Prostate gland (tissue), 2 donors: ENCODE measurements around the gene ADAD2. TPM values are rescaled to one million over a fixed set of nuclear protein-coding genes. Genes with fewer than 3 reads are reported as not detected.

Experiments
- DNase-seq: peaks from one replicate; pipeline ENCODE4 v3.0.0-alpha.2; 2019; ENCODE audit warnings: low spot score
- H3K27ac ChIP-seq, 2 donors: fragments of 200-600 bp; sonication (generic); 2 replicates each; pipeline ENCODE4 v1.5.1; 2017 to 2019
- H3K27me3 ChIP-seq: fragments of 200-600 bp; sonication (generic); replicated peaks from 2 replicates; pipeline ENCODE4 v1.5.1; 2019; ENCODE audit not compliant: insufficient read depth
- H3K36me3 ChIP-seq, 2 donors: fragments of 200-600 bp; sonication (generic); 1 replicate in 1 of 2; 2 replicates in 1 of 2; pipeline versions ENCODE4 v1.5.1 to v1.8.1; 2017 to 2019
- H3K4me1 ChIP-seq: fragments of 200-600 bp; sonication (generic); replicated peaks from 2 replicates; pipeline ENCODE4 v1.5.1; 2019
- H3K4me3 ChIP-seq, 2 donors: fragments of 200-600 bp; sonication (generic); 2 replicates each; pipeline ENCODE4 v1.5.1; 2017 to 2019
- H3K9me3 ChIP-seq: fragments of 200-600 bp; sonication (generic); 2 replicates; pipeline ENCODE4 v1.5.1; 2017
- CTCF ChIP-seq, 4 experiments: fragments of 200-600 bp in 2 of 4; fragments of 450-650 bp in 2 of 4; sonication (generic) in 2 of 4; IDR thresholded peaks; 1 replicate in 3 of 4; 2 replicates in 1 of 4; pipeline ENCODE4 v1.5.1; 2016 to 2019; ENCODE audit warnings: antibody characterized with exemption in 4 of 4, mild to moderate bottlenecking in 2 of 4, moderate library complexity in 2 of 4
- POLR2A ChIP-seq: fragments of 450-650 bp; IDR thresholded peaks from one replicate; pipeline ENCODE4 v1.6.1; 2016; ENCODE audit warnings: antibody characterized with exemption, mild to moderate bottlenecking
- POLR2AphosphoS5 ChIP-seq: sonication (generic); formaldehyde crosslinking; IDR thresholded peaks from one replicate; pipeline ENCODE4 v1.6.1; 2017; ENCODE audit warnings: antibody characterized with exemption
- WGBS: methylation state at CpG from one replicate; pipeline ENCODE4 v1.1.5; 2018; 5-methylcytosine and 5-hydroxymethylcytosine counted together
- intact Hi-C: fragments of 100-400 bp; cut with DNase I; formaldehyde crosslinking; loops from one replicate; pipeline ENCODE4 v1.14.2; 2022
- total RNA-seq, 2 donors: library from RNA; depleted of rRNA; stranded (reverse); fragments of >200 nt; gene quantifications; one replicate each; pipeline ENCODE4 v1.1.0, GENCODE V29; 2016

ADAD2 gene
- total RNA-seq, 2 donors from 2014 or later, result 0.91 to 47.7 TPM

DNA sequence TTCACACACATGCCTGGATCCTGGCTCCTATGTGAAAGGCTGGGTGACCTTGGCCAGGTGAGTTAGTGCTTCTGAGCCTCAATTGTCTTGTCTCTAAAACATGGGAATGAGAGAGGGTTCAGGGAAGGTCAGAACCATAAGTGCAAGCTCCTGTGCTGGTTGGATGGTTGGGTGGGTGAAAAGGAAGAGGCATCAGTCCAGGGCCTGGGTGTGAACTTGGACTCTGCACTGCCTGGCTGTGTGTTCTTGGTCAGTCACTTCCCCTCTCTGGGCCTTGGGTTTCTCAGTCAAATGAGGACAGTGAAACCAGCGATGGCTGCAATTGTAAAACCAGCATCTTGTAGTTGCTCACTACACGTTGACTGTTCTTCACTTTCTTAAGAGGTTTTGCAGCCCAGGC is 49.5 kb downstream of the ADAD2 start:
- TF ChIP-seq POLR2AphosphoS5, result no peak
- Histone ChIP-seq H3K4me3 (no peak overlapping the region), H3K4me1 (no peaks in the 10 kb centered on the region), H3K9me3 (no peaks in the 10 kb centered on the region), H3K36me3 (no peaks in the 10 kb centered on the region), H3K27me3 (peaks cover 4% of the 10 kb centered on the region), H3K27ac (no peak overlapping the region)
- DNase-seq, result no peak
- intact Hi-C loops, result no loop called here
- 87% methylated on average over 2 of the region's 2 CpGs for WGBS

DNA sequence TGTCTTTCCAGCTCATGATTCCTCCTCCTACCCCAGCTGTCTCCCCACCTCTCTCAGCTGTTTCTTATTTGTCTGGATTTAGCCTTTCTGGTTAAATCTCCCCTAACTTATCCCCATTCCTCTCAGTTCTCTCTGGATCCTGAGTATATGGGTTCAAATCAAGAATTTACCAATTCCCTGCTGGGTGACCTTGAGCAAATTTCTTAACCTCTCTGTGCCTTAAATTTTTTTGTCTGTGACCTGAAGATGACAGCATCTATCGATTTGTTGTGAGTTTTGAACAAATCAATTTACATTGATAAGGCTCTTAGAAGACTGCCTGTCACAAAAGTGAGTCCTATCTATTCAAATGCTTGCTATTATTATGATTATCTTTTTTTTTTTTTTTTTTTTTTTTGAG is 50.8 kb downstream of the ADAD2 start:
- Histone ChIP-seq H3K27me3 (peaks cover 4% of the 10 kb centered on the region), H3K36me3 (no peaks in the 10 kb centered on the region), H3K4me3 (no peak overlapping the region), H3K27ac (no peak overlapping the region), H3K4me1 (no peaks in the 10 kb centered on the region), H3K9me3 (no peaks in the 10 kb centered on the region)
- intact Hi-C loops, result no loop called here
- TF ChIP-seq POLR2A (no peak), CTCF (IDR thresholded peaks at IDR 0.05) (no peak), POLR2AphosphoS5 (no peak)
- no peak for DNase-seq
- WGBS, result 87% methylated on average over 1 of the region's 1 CpG

DNA sequence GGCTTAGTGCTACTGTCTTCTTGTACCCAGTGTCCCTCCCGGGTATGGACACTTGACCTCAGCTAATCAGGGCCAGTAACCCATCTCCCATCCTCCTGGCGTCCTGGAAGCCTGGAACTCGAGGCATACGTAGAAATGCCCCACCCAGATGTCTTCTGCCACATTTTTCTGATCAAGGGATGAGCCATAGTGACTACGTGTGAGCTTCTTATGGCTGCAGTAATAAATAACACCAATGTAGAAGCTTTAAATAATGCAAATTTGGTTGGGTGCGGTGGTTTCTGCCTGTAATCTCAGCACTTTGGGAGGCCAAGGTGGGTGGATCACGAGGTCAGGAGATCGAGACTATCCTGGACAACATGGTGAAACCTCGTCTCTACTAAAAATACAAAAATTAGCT is 51.9 kb downstream of the ADAD2 start:
- Histone ChIP-seq H3K27ac (no peak overlapping the region), H3K4me1 (no peaks in the 10 kb centered on the region), H3K36me3 (no peaks in the 10 kb centered on the region), H3K4me3 (no peak overlapping the region), H3K27me3 (peaks cover 4% of the 10 kb centered on the region), H3K9me3 (no peaks in the 10 kb centered on the region)
- no peak for TF ChIP-seq POLR2A
- TF ChIP-seq CTCF (IDR thresholded peaks at IDR 0.05), result no peak
- no peak for TF ChIP-seq POLR2AphosphoS5
- DNase-seq, result no peak
- intact Hi-C loops, result no loop called here
- 86% methylated on average over 9 of the region's 9 CpGs for WGBS

GRCh38 chr16:84243732-84244131 is 52.8 kb downstream of the ADAD2 start:
- H3K27me3 ChIP-seq, result peaks cover 4% of the 10 kb centered on the region
- no peak overlapping the region for H3K27ac ChIP-seq
- no peaks in the 10 kb centered on the region for H3K36me3 ChIP-seq
- DNase-seq, result no peak
- H3K9me3 ChIP-seq, result no peaks in the 10 kb centered on the region
- 88% methylated on average over 1 of the region's 1 CpG for WGBS
- H3K4me1 ChIP-seq, result no peaks in the 10 kb centered on the region
- intact Hi-C loops, result no loop called here
- no peak for TF ChIP-seq POLR2A
- TF ChIP-seq CTCF (IDR thresholded peaks at IDR 0.05), result no peak
- no peak for TF ChIP-seq POLR2AphosphoS5
- H3K4me3 ChIP-seq, result no peak overlapping the region

DNA sequence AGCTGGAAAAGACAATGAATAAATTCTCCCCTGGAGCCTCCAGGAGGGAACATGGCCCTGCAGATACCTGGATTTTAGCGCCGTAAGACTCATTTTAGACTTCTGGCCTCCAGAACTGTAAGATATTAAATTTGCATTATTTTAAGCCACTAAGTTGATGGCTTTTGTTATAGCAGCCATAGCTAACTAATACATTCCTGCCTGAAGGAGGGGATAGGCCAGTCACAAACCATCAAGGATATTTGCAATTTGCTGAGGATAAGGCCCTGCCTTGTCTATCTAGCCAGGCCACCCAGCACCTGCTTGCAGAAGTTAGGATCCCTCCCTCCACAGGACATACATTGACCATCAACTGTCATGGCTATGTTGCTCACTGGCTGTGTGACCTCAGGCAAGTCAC is 53.8 kb downstream of the ADAD2 start:
- H3K4me1 ChIP-seq, result no peaks in the 10 kb centered on the region
- DNase-seq, result no peak
- no peak for TF ChIP-seq CTCF (IDR thresholded peaks at IDR 0.05)
- TF ChIP-seq POLR2A, result no peak
- TF ChIP-seq POLR2AphosphoS5, result no peak
- 98% methylated on average over 2 of the region's 2 CpGs for WGBS
- H3K27ac ChIP-seq, result no peak overlapping the region
- H3K27me3 ChIP-seq, result peaks cover 4% of the 10 kb centered on the region
- intact Hi-C loops, result no loop called here
- no peaks in the 10 kb centered on the region for H3K9me3 ChIP-seq
- H3K4me3 ChIP-seq, result no peak overlapping the region
- H3K36me3 ChIP-seq, result no peaks in the 10 kb centered on the region
